ENCODE measurements around the gene TNNI3K.
"Not testable (repeated sequence)": the region's sequence is repeated elsewhere in the genome, so short reads cannot be mapped to it uniquely, and the experiment has no call there.

Gene TNNI3K

GRCh38 chr1:74235153-74235552 is at the start of gene TNNI3K:
Gene TNNI3K, plus strand, starts transcription at chr1:74235387. Its CDS starts 65 bp downstream, at chr1:74235452.
- DNase-seq (ENCODE audit: low spot score) = no peak

DNA sequence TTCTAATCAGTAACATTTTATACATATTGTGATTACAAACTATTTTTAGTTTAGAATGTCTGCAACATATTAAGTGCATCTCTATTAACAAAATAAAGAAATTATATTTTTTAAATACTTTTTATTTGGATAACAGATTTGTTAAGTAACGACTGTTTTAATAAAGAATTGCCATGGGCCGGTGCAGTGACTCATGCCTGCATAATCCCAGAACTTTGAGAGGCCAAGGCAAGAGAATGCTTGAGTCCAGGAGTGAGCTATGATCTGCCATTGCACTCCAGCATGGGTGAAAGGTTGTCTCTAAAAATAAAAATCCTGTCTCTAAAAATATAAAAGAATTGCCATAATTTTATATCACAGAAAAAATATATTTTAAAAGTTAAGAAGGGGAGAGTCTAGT is 41.3 kb upstream of the TNNI3K start:
- DNase-seq (ENCODE audit: low spot score) = no peak

DNA sequence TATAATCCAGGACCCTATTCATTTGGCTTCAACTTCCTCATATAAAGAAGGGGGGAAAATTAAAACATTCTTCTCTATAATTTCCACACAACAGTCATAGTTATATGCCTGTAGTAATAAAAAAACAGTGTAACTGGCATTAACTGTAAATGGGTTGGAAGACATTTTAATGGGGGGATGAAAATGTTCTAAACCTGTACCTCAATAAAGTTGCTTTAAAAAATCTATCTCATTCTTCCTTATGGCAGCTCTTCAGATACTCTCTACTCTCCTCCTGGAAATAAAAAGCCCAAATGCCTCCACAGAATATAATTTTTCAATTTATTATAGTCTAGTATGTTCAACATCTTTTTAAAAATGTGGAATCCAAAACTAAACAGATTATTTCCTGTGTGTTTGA is 39.8 kb upstream of the TNNI3K start:
- DNase-seq (ENCODE audit: low spot score) = no peak

DNA sequence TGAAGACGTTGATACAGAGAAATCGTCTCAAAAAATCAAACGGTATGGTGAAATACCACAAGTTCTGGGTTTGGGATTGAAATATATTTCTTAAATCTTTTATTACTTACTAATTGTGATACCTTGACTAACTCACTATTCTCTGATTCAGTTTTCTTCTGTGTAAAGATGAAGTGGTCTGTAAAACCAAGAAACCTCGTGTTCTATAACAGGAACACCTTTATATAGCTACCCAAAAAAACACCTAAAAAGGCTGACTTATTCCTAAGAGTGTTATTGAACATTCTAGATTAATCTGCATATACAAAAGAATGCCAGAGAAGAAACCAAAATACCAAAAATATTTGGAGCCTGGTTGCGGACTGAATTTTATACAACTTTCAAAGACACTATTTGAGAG is 37.9 kb upstream of the TNNI3K start:
- DNase-seq (ENCODE audit: low spot score) = no peak

- peak; percentile 94 for DNase-seq (ENCODE audit: low spot score)
These were observed 37.3 kb upstream of the TNNI3K start, which contains the start of the genes FPGT and LRRIQ3 for GRCh38 chr1:74197657-74198552. Gene FPGT, plus strand, starts transcription at chr1:74198242. Its CDS starts 37 bp downstream, at chr1:74198279. Gene LRRIQ3, minus strand, starts transcription at chr1:74198176. Its CDS starts 14,492 bp downstream, at chr1:74183684.

- DNase-seq (ENCODE audit: low spot score) = no peak
These were observed 35.7 kb upstream of the TNNI3K start for GRCh38 chr1:74199504-74199903.

GRCh38 chr1:74205266-74205665 is 29.9 kb upstream of the TNNI3K start:
- no peak for DNase-seq (ENCODE audit: low spot score)

- no peak for DNase-seq (ENCODE audit: low spot score)
These were observed 20.0 kb upstream of the TNNI3K start for GRCh38 chr1:74215229-74215628.

DNA sequence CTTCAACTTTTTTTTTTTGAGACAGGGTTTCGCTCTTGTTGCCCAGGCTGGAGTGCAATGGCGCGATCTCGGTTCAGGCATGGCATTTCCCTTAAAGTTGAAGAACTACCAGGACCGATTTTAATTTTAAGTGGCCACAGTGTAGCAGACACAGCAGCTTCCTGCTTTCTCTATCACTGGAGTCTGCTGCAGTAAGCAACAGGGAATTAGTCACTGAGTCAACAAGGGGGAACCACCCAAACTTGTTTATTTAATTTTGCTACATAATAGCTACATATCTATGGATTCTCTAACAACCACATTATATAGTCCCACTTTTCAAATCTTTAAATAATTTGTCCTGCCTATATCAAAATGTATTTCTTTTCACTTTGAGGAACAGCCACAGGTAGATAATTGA is 12.5 kb upstream of the TNNI3K start:
- no peak for DNase-seq (ENCODE audit: low spot score)

- no peak for DNase-seq (ENCODE audit: low spot score)
These were observed 11.7 kb upstream of the TNNI3K start for GRCh38 chr1:74223453-74223852.

DNA sequence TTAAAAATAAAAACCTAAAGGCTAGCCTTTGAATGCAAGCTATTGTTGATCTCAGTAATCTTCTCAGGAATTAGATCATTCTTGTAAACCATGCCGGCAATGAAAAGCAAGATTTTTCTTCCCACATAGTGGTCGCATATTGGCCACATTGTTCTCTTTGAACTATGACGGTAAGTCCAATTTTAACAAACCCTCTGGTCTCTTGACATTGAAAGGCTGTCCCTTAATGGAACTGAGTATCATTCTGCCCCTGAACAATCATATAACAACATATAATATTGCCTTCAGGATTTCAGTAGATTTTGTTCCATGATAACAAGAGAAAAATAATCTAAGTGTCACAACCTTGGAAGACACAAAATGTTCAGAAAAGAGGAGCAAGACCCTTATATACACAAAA is 1.3 kb downstream of the TNNI3K start:
- DNase-seq (ENCODE audit: low spot score) = no peak

DNA sequence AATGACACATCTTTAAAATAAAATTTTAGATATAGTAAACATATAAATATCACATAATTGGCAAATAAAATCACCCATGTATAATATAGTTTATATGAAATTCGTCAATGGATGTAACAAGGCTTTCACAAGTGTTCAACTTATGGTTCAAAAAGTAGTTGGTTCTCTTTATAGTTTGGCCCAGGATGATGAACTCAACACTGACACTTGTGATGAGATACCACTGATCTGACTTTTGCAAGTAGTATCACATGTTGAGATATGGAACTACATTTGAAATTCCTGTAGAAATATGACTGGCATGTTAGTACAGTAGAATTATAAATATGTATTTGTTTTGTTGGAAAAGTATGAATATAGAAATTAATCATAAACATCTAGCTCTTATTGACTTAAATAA is 1.8 kb downstream of the TNNI3K start:
- no peak for DNase-seq (ENCODE audit: low spot score)

DNA sequence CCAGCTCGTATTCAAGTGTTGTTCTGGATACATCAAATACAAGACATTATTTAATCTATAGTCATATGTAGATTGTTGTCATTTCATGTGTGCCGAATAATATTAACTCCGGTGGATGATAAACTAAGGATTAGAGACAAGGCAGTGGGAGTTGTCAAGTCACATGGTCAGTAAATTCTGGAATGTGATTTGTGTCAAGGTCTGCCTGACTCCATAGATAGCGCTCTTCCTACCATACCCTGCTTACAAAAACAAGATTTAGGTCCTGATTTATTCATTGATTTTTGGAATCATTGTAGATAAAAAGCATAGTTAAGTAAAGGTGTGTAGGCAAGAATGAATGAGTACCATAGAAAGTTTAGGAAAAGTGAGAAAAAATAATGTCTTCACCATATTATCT is 2.6 kb downstream of the TNNI3K start:
- no peak for DNase-seq (ENCODE audit: low spot score)

DNA sequence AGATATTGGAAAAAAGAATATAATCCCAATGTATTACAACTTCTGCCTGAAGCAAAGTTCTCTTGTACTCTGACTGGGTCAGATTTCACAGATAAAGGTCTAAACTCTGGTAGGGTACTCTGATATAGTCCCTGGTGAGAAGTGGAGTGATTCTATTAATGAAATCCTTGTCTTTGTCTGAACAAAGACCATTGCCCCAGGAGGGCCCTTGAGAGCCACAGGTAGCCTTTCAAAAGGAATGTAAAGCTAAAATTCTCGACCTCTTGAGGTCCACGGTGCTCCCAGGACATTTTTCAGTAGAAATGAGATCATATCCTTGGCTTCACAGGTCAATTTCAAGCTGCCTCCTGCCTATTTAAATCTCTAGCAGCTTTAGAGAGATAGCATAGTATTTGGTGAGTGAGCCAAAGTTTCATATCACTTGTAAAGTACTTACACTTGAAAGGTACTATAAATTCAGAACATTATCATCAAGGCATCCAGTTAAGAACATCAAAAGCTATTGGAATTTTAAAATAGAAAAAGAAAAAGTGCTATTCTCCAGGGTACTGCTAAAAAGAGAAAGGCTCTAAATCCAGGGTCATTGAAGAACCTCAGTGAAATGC is 10.1 kb downstream of the TNNI3K start:
- DNase-seq (ENCODE audit: low spot score) = no peak

- no peak for DNase-seq (ENCODE audit: low spot score)
These were observed 11.1 kb downstream of the TNNI3K start for GRCh38 chr1:74246315-74246714.

DNA sequence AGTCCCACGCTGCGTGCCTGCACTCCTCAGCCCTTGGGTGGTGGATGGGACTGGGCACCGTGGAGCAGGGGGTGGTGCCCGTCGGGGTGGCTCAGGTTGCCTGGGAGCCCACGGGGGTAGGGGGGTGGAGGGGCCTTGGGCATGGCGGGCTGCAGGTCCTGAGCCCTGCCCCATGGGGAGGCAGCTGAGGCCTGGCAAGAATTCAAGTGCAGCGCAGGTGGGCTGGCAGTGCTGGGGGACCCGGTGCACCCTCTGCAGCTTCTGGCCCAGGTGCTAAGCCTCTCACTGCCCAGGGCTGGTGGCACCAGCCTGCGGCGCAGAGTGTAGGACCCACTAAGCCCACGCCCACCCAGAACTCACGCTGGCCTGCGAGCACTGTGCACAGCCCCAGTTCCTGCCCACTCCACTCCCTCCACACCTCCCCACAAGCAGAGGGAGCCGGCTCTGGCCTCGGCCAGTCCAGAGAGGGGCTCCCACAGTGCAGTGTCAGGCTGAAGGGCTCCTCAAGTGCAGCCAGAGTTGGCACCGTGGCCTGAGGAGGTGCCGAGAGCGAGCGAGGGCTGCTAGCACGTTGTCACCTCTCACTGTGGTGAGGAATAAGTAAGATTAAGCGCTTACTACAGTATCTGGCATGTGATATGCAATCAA is 12.8 kb downstream of the TNNI3K start:
- DNase-seq (ENCODE audit: low spot score) = no peak

DNA sequence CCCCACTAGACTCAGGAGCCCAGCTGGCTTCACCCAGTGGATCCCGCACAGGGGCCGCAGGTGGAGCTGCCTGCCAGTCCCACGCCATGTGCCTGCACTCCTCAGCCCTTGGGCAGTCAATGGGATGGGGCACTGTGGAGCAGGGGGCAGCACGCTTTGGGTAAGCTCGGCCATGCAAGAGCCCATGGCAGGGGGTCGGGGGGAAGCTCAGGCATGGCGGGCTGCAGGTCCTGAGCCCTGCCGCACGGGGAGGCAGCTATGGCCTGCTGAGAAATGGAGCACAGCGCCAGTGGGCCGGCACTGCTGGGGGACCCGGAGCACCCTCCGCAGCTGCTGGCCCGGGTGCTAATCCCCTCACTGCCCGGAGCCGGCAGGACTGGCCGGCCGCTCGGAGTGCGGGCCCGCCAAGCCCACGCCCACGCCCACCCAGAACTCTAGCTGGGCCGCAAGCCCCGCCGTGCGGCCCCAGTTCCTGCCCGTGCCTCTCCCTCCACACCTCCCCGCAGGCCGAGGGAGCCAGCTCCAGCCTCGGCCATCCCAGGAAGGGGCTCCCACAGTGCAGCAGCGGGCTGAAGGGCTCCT is 18.1 kb downstream of the TNNI3K start:
- not testable (repeated sequence) for DNase-seq (ENCODE audit: low spot score)

DNA sequence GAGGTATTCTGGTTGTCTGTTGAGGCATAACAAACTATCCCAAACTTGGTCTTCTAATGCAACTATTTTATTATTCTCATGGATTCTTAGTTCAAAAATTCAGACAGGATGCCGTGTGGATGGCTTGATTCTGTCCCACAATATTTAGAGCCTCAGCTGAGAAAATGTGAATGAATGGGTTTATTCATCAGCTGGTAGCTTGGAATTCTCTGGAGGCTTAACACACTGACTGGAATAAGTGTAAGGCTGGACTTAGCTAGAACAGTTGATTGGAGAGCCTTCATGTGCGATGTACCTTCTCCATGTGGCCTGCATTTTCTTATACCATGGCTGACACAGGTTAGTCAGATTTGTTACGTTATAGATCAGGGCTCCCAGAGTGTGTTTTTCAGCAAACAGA is 30.8 kb downstream of the TNNI3K start:
- peak; percentile 17 for DNase-seq (ENCODE audit: low spot score)

DNA sequence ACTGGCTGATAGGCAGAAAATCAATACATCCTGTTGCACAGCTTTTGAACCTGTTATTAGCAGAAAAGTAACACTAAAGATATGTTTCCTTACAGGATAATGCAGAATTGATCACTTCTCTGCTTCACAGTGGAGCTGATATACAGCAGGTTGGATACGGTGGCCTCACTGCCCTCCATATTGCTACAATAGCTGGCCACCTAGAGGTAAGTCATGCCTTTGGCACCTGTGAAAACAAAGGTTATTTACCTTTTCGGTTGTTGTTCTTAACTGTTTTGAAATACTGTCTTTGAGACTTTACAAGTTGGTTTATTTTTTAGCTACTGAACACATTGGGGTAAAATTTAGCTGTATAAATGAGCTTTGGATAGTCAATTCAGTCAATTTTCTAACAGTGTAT is 36.3 kb downstream of the TNNI3K start:
- no peak for DNase-seq (ENCODE audit: low spot score)

DNA sequence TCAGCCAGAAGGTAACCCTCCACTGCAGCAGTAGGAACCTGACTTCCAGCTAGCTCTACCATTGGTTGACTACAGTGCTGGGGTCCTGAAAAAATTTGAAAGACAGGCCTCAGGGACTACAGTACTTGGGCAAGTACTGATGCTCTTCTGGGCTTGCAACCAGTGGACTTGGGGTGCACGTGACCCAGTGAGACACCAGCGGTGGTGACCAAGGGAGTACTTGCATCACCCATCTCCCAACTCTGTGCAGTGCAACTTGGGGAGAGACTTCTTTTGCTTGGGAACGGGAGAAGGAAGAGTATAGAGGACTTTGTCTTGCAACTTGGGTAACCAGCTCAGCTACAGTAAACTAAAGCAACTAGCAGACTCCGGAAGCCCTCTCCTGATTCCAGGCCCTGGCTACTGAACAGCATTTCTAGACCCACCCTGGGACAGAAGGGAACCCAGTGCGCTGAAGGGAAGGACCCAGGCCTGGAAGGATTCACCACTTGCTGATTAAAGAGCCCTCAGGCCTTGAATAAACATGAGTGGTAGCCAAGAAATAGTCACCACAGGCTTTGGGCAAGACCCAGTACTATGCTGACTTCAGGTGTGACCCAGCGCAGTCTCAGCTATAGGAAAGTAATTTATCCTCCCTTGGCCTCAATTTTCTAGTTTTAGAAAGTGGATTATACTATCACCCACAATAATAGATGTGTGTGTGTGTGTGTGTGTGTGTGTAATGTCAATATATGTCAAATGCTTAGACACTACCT is 45.6 kb downstream of the TNNI3K start:
- DNase-seq (ENCODE audit: low spot score) = no peak

DNA sequence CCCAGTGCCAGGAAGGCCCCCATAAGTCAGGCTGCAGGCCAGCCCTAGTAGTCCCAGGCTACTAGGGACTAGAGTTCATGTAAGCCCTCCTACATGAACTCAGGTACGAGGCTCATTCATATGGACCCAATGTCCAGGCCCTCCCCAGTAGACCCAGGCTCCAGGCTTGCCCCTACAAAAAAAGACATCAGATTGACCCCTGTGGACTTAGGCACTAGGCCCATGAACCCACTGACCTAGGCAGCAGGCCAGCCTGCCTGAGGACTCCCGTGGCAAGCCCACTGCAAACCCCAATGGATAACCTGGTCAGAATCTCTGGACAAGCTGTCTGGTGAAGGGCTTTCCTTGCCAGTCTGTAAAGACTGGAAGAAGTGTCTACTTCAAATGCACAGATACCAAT is 51.2 kb downstream of the TNNI3K start:
- DNase-seq (ENCODE audit: low spot score) = no peak

DNA sequence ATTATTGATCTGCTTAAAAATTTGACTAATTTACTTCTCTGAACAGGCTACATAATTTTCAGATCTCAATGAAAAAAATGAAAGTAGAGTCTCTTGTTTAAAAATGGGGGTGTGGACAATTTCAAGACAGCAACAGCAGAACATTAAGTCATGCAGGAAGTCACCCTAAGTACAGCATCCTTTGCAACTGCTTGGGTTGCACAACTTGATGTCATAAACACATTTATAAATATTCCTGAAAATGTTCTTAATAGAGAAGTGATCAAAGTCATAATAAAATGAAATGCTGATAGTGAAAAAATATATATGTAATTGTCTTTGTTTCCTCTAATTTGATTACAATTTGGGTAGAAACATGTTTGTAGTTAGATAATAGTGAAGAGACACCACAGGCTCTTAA is 79.3 kb downstream of the TNNI3K start:
- no peak for DNase-seq (ENCODE audit: low spot score)
